Loucy (cell line): ENCODE data around the gene FAM181A.

Experiments
- CTCF ChIP-seq: fragments of 200-600 bp; sonication (generic); conservative IDR thresholded peaks from 2 replicates; pipeline ENCODE4 v1.5.1; 2014; ENCODE audit warnings: mild to moderate bottlenecking, antibody characterized with exemption, low read length
- EZH2phosphoT487 ChIP-seq: fragments of 200-600 bp; IDR thresholded peaks from 2 replicates; pipeline ENCODE4 v1.6.1; 2018; ENCODE audit warnings: antibody characterized with exemption, mild to moderate bottlenecking, moderate library complexity, borderline replicate concordance

GRCh38 chr14:93941293-93941910, 14.3 kb downstream of the FAM181A start:
- TF ChIP-seq CTCF (no peak), EZH2phosphoT487 (no peak)
